Nephron (organoid): ENCODE data around the gene MLNR.

ENCODE experiments used
- H3K27ac Mint-ChIP-seq, 3 experiments: 2 replicates each; pipeline ENCODE4 v1.8.0; 2020; ENCODE audit warnings: mixed read lengths in 3 of 3, mild to moderate bottlenecking in 2 of 3, moderate library complexity in 1 of 3
- H3K27me3 Mint-ChIP-seq: 2 replicates; pipeline ENCODE4 v1.8.0; 2021; ENCODE audit warnings: low read depth, mild to moderate bottlenecking, moderate library complexity, mixed read lengths
- H3K36me3 Mint-ChIP-seq: 2 replicates; pipeline ENCODE4 v1.8.0; 2020; ENCODE audit warnings: low read depth, mixed read lengths
- H3K4me1 Mint-ChIP-seq: 2 replicates; pipeline ENCODE4 v1.8.0; 2020; ENCODE audit warnings: mixed read lengths
- H3K4me3 Mint-ChIP-seq, 3 experiments: 2 replicates each; pipeline ENCODE4 v1.8.0; 2020; ENCODE audit warnings: mild to moderate bottlenecking in 3 of 3, mixed read lengths in 3 of 3, moderate library complexity in 2 of 3
- H3K9me3 Mint-ChIP-seq: 2 replicates; pipeline ENCODE4 v1.8.0; 2020; ENCODE audit warnings: mixed read lengths
- CTCF ChIP-seq, 3 experiments: fragments of 200-600 bp; sonication (generic); IDR thresholded peaks; one replicate each; pipeline ENCODE4 v1.5.0; 2021; ENCODE audit warnings: antibody characterized with exemption in 3 of 3; ENCODE audit not compliant: unreplicated experiment in 3 of 3

Gene MLNR

GRCh38 chr13:49190901-49191300 is 29.2 kb upstream of the MLNR start:
- Mint-ChIP-seq H3K4me1 (no peaks in the 10 kb centered on the region), H3K36me3 (peaks cover 53% of the 10 kb centered on the region), H3K4me3 (no peak overlapping the region), H3K9me3 (no peaks in the 10 kb centered on the region), H3K27me3 (no peaks in the 10 kb centered on the region), H3K27ac (no peak overlapping the region)
- no peak for TF ChIP-seq CTCF (IDR thresholded peaks at IDR 0.05; ENCODE audit: unreplicated experiment in 3 of 3)

- Mint-ChIP-seq H3K36me3 (peaks cover 69% of the 10 kb centered on the region), H3K9me3 (no peaks in the 10 kb centered on the region), H3K27ac (no peak overlapping the region), H3K4me1 (no peaks in the 10 kb centered on the region), H3K4me3 (no peak overlapping the region), H3K27me3 (no peaks in the 10 kb centered on the region)
- TF ChIP-seq CTCF (IDR thresholded peaks at IDR 0.05; ENCODE audit: unreplicated experiment in 3 of 3), result no peak
Measured at GRCh38 chr13:49206641-49207040, 13.5 kb upstream of the MLNR start.

- Mint-ChIP-seq H3K4me3 (no peak overlapping the region), H3K9me3 (no peaks in the 10 kb centered on the region), H3K27ac (no peak overlapping the region), H3K36me3 (peaks cover 66% of the 10 kb centered on the region), H3K27me3 (no peaks in the 10 kb centered on the region), H3K4me1 (no peaks in the 10 kb centered on the region)
- TF ChIP-seq CTCF (IDR thresholded peaks at IDR 0.05; ENCODE audit: unreplicated experiment in 3 of 3), result no peak
Measured at GRCh38 chr13:49208619-49209018, 11.5 kb upstream of the MLNR start.

DNA sequence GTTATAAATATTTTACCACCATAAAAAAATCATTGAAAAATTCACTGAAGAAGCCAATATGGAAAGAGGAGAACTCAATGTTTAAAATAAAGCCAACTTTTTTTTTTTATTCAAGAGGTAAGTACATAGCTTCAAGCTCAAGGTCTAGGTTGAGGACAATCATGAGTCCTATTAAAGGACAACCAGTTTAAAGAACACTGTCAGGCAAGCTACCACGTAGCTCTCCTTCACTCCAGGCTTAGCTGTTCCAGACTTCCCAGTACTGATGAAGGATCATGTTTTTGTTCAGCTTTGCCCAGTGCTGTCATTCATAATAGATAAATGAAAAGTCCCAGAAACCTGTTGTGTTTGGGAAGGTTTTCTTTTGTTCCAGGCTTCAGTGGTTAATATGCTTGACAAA is 10.0 kb upstream of the MLNR start:
- no peak overlapping the region for H3K27ac Mint-ChIP-seq
- H3K36me3 Mint-ChIP-seq, result peaks cover 56% of the 10 kb centered on the region
- no peaks in the 10 kb centered on the region for H3K27me3 Mint-ChIP-seq
- no peak overlapping the region for H3K4me3 Mint-ChIP-seq
- no peak for TF ChIP-seq CTCF (IDR thresholded peaks at IDR 0.05; ENCODE audit: unreplicated experiment in 3 of 3)
- H3K9me3 Mint-ChIP-seq, result no peaks in the 10 kb centered on the region
- H3K4me1 Mint-ChIP-seq, result no peaks in the 10 kb centered on the region

DNA sequence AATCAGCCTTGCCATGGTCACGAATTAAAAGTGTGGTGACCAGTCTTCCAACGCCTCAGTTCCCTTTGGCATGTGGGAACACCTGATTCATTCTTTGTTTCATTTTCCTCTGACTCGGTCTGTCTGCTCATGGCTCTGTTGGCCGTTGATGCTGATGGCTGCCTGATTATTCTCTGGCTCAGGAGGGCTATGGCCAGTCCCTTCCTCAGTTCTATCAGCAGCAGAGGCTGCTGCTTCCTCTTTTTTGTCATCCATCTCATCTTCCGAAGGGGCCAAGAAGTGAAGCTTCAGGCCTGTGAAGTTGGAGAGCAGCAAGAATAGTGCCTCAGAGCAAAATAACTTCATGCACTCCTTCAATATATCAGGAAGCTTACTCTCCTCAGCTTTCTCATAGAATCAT is 9.5 kb upstream of the MLNR start:
- Mint-ChIP-seq H3K36me3 (peaks cover 53% of the 10 kb centered on the region), H3K4me3 (no peak overlapping the region), H3K27ac (no peak overlapping the region), H3K4me1 (no peaks in the 10 kb centered on the region), H3K9me3 (no peaks in the 10 kb centered on the region), H3K27me3 (no peaks in the 10 kb centered on the region)
- no peak for TF ChIP-seq CTCF (IDR thresholded peaks at IDR 0.05; ENCODE audit: unreplicated experiment in 3 of 3)

GRCh38 chr13:49213539-49213938 is 6.6 kb upstream of the MLNR start:
- peaks cover 26% of the 10 kb centered on the region for H3K27me3 Mint-ChIP-seq
- no peak for TF ChIP-seq CTCF (IDR thresholded peaks at IDR 0.05; ENCODE audit: unreplicated experiment in 3 of 3)
- no peak overlapping the region for H3K4me3 Mint-ChIP-seq
- peaks cover 12% of the 10 kb centered on the region for H3K4me1 Mint-ChIP-seq
- H3K27ac Mint-ChIP-seq, result no peak overlapping the region
- H3K36me3 Mint-ChIP-seq, result peaks cover 31% of the 10 kb centered on the region
- H3K9me3 Mint-ChIP-seq, result peaks cover 4% of the 10 kb centered on the region
